ENCODE measurements around the gene MYL4.

GRCh38 chr17:47253541-47254402 is 44.6 kb downstream of the MYL4 start, which contains the start of gene ITGB3:
- TF ChIP-seq, protein P1, sequence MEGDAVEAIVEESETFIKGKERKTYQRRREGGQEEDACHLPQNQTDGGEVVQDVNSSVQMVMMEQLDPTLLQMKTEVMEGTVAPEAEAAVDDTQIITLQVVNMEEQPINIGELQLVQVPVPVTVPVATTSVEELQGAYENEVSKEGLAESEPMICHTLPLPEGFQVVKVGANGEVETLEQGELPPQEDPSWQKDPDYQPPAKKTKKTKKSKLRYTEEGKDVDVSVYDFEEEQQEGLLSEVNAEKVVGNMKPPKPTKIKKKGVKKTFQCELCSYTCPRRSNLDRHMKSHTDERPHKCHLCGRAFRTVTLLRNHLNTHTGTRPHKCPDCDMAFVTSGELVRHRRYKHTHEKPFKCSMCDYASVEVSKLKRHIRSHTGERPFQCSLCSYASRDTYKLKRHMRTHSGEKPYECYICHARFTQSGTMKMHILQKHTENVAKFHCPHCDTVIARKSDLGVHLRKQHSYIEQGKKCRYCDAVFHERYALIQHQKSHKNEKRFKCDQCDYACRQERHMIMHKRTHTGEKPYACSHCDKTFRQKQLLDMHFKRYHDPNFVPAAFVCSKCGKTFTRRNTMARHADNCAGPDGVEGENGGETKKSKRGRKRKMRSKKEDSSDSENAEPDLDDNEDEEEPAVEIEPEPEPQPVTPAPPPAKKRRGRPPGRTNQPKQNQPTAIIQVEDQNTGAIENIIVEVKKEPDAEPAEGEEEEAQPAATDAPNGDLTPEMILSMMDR (conservative IDR thresholded peaks at IDR 0.05; ENCODE audit: low read length), result no peak
- TF ChIP-seq EZH2phosphoT487 (IDR thresholded peaks at IDR 0.05; ENCODE audit: borderline replicate concordance), result no peak
